KBM-7 (cell line): Measurements from ENCODE around the gene MIER2.
A peak's percentile ranks its signal among the peaks of the same experiment; 100 is the strongest.

Experiments used
- DNase-seq: peaks from one replicate; pipeline ENCODE4 v3.0.0-alpha.2; 2015
- in situ Hi-C: fragments of 300-500 bp; cut with MboI; formaldehyde crosslinking; loops from 2 replicates; pipeline ENCODE4 v1.14.3; 2020; ENCODE audit warnings: low sequenced_read_pairs, low pct_unique_long_range_greater_than_20kb, mixed read lengths

Gene MIER2

DNA sequence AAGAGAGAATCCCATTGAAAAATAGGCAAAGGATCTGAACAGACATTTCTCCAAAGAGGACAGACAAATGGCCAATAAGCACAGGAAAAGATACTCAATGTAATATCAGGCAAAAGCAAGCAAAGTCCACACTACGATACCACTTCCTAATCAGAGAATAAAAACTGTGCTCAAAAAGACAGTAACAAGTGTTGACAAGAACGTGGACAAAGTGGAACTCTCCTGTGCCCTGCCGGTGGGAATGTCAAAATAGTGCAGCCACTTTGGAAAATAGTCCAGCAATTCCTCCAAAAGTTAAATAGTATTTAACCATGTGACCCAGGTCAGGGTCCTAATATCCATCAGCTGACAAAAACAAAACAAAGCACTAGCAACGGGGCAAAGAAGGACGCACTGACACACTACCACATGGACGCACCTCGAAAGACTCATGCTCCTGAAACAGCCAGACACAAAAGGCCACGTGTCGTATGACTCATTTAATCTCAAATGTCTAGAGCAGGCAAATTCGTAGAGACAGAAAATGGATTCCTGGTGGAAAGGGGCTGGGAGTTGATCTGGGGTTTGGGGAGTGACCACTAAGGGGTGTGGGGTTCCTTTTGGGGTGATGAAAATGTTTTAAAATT, 5.2 kb downstream of the MIER2 start:
- in situ Hi-C loops, result no loop called here
- no peak for DNase-seq

DNA sequence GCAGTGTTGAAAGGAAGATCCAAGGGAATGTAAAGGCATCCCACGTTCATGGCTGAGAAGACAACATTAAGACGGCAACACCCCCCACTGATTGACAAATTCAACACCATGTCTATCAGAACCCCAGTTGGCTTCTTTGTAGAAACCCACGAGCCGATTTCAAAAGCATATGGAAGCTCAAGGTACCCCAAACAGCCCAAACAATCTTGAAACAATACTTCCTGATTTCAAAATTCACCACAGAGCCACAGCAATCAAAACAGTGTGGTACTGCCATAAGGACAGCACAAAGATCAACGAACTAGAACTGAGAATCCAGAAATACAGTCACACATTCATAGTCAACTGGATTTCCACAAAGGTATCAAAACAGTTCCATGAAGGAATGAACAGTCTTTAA, 6.2 kb downstream of the MIER2 start:
- peak; percentile 21 for DNase-seq
- in situ Hi-C loops, result no loop called here

DNA sequence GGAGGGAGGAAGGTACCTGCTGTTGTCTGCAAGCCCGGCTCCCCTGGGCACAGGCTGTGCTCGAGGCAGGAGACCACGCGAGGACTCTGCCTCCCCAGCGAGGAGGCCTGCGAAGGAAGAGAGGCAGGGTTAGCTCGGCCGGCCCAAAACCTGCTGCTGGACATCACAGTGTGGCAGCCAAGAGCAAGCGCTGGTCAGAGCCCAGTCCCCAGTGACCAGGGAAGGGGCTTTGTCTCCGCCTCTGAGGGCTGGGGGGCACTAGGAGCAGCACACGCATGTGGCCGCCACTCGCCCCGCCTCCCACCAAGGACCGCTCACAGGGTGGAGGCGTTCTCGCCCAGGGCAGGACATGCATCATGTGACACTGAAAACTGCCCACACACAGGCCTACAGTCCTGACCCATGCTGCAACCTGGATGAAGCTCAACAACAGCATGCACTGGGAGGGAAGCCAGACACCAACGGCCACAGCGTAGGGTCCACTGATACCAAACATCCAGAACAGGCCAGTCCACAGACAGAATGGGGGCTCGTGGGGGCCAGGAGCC, 8.5 kb downstream of the MIER2 start:
- in situ Hi-C loops, result no loop called here

GRCh38 chr19:335486-336066, 9.0 kb downstream of the MIER2 start:
- no peak for DNase-seq
- in situ Hi-C loops, result no loop called here

More for the DNA sequence above, 8.5 kb downstream of the MIER2 start:
- DNase-seq, result no peak

GRCh38 chr19:335072-335471, 9.5 kb downstream of the MIER2 start:
- in situ Hi-C loops, result no loop called here
- no peak for DNase-seq

DNA sequence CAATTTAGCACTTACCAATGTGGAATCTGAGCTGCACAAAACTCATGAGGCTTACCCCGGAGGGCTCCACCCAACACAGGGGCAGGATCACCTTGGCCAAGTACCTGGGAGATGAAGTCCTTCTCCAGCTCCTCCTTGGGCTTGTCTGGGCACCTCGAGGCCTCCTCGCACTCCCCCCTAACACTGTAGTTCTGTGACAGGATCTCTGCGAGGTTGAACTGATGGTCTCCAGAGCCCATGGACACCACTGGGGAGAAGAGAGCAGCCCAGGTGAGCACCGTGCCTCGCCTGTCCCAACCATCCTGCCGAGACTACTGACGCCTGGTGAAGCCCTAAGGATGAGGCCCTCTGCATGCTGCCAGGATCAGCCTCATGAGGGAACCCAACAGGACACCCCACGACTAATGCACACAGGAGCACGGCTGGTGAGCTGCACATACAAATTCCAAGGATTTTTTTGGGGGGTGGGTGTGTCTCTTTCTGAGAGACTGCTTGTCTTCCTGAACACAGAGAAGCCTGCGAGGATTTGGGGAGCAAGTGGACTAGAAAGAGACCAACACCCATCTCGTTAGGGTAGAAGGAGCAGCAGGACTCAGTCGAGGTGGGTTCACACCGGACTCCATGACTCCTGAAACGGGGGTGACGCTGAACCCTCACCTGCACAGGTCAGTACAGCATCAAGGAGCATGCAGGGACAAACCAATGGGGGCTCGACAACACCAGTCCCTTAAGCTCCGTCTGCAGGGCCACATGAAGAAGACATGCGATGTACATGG, 10.1 kb downstream of the MIER2 start:
- in situ Hi-C loops, result no loop called here
- no peak for DNase-seq

- no peak for DNase-seq
- in situ Hi-C loops, result no loop called here
Observed at GRCh38 chr19:330503-330902, 14.1 kb downstream of the MIER2 start.

DNA sequence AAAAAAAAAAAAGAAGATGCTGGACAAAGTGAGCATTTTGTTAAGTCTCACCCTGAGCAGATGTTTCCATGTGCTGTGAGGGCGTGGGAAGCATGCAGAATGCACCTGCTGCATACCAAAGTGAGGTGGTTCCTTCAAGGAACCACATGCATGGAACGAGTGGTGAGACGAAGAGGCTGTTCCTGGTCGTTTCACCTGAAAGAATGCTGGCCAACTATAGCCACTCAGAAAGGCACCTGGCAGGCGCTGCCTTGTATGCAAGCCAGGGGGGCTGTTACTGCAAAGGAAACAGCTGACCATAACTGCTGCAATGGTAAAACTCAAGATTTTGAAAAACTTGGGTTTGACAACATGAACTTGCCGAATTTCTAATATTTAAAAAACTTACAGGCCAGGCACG, 14.7 kb downstream of the MIER2 start:
- no peak for DNase-seq
- in situ Hi-C loops, result no loop called here

- no peak for DNase-seq
- in situ Hi-C loops, result no loop called here
Observed at GRCh38 chr19:328025-328505, 16.5 kb downstream of the MIER2 start.

- in situ Hi-C loops, result no loop called here
Observed at GRCh38 chr19:327291-328024, 17.1 kb downstream of the MIER2 start.

DNA sequence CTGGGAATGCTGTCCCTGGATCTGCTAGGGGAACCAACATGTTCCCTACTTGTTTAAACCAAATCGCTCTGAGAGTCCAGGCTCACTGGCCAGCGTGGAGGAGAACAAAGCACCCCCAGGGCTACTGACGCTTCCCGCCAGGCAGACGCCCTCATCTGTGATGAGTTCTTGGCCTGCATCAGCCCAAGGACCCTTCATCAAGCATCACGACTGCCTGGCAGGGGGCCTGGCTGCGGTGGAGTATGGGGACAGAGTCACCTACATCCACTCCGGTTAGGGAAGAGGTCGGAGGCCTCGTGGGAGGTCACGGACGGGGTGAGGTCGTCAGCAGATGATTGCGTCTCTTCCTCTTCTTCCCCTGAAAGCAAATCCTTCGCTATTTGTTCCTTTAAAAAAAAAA, 17.7 kb downstream of the MIER2 start:
- DNase-seq, result no peak
- in situ Hi-C loops, result no loop called here

More at GRCh38 chr19:327291-328024, 17.1 kb downstream of the MIER2 start:
- DNase-seq, result no peak

DNA sequence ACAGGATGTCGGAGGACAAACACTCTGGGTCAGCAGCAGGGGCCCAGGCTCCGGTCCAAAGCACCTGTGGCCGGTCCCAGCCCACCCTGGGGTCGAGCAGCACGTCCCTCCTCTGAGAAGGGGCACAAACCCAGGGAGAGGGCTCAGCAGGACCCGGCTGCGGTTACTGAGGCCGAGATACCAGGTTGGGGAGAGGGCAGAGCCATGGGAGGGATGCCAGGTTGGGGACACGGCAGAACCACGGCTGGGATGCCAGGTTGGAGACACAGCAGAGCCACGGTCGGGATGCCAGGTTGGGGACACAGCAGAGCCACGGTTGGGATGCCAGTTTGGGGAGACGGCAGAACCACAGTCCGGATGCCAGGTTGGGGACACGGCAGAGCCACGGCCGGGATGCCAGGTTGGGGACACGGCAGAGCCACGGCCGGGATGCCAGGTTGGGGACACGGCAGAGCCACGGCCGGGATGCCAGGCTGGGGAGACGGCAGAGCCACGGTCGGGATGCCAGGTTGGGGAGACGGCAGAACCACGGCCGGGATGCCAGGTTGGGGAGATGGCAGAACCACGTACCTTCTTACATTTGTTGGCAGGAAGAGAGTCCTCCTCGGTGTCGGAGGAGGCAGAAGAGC, 18.5 kb downstream of the MIER2 start:
- in situ Hi-C loops, result no loop called here
- DNase-seq, result no peak

DNA sequence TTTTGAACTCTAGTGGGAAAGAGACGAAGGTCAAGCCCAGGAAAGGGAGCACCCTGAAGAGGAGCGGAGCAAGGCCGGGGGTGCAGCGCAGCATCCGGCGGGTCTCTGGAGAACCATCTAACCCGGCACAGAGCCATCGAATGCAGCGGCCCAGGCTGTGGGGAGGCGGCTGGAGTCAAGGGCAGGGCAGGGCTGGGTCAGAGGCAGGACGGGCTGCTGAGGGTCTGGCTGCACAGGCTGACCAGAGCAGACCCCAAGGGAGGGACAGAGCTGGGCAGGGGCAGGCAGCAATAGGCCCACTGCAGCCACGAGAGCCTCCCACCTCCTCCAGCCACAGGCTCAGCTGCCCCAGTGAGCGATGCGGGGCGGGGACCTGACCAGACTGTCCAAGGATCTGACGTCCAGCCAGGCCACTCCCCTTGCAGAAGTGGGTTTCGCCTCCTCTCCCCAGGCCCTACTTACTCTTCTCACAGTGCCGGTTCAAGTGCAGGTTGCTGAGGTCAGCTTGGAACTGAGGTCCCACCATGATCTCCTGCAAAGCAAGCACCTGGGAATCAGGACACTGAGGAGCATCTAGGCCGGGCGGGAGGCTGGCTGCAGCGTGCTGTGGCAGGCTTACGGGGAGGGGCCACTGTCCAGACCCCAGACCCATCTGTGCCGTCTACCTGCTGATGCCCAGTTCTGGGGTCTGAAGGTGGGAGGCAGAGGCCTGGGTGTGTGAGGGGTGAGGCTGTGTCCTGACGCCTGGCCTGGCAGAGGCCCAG, 19.2 kb downstream of the MIER2 start:
- no peak for DNase-seq

DNA sequence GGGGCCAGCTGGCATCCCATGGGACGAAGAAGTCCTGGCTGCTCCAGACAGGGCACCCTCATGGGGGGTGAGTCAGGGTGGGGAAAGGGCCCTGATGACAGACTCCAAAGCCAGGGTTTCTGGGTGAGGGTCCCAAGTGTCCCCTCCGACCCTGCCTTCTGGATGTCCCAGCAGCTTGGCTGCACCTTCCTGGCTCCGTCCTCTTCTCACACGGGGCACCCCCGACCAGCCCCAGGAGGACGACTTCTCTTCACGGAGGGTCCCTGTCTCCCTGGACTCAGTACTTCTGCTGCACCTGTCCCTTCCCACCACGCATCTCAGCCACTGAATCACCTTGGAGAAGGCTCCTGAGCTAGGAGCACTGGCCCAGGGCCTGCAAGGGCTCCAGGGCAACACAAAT, 19.9 kb downstream of the MIER2 start:
- DNase-seq, result no peak
- in situ Hi-C loops, result no loop called here

More for the DNA sequence above, 19.2 kb downstream of the MIER2 start:
- in situ Hi-C loops, result no loop called here

DNA sequence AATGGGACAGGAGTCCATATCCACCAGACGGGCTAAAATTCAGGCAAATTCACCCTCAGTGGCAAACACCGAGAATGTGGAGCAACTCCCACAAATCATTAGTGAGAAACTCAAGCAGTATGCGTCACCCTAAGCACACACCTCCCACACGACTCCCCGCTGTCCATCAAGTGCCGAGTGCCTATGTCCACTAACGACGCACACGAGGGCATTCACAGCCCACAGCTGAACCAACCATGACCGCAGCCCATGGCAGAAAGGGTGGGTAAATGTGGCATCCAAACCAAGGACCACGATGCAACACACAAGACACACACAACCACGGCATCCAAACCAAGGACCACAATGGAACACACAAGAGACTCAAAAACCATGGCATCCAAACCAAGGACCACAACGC, 22.0 kb downstream of the MIER2 start:
- no peak for DNase-seq
- in situ Hi-C loops, result no loop called here

GRCh38 chr19:318509-318774, 26.2 kb downstream of the MIER2 start:
- in situ Hi-C loops, result no loop called here
- no peak for DNase-seq

GRCh38 chr19:317710-318508, 26.7 kb downstream of the MIER2 start:
- in situ Hi-C loops, result no loop called here
- no peak for DNase-seq

GRCh38 chr19:315811-316210, 28.8 kb downstream of the MIER2 start:
- DNase-seq, result no peak

More at GRCh38 chr19:315811-316210, 28.8 kb downstream of the MIER2 start:
- in situ Hi-C loops, result no loop called here
